H1 (cell line): Measurements from ENCODE around the gene PFDN6. TPM values are rescaled to one million over a fixed set of nuclear protein-coding genes. Genes with fewer than 3 reads are reported as not detected.
A peak's percentile ranks its signal among the peaks of the same experiment; 100 is the strongest.

ENCODE experiments used
- CTCF ChIA-PET: fragments of 300-600 bp; sonication (Branson Sonifier 250); formaldehyde crosslinking; loops from one replicate; lab custom pipeline; 2021; ENCODE audit not compliant: partially characterized antibody; lab: Charles Lee
- POLR2A ChIA-PET: fragments of 300-600 bp; sonication (Branson Sonifier 250); formaldehyde crosslinking; loops from one replicate; lab custom pipeline; 2021; ENCODE audit warnings: inconsistent platforms; ENCODE audit not compliant: partially characterized antibody; lab: Charles Lee
- DNase-seq, 2 experiments: peaks; one replicate each; pipeline versions ENCODE4 v3.0.0 to v3.0.0-alpha.2; 2010 to 2022; ENCODE audit warnings: low spot score in 2 of 2, low read depth in 1 of 2, mixed read lengths in 1 of 2
- FAIRE-seq: peaks from 2 replicates; lab custom pipeline; 2011; peaks lifted over from hg19 to GRCh38; lab: Jason Lieb, UNC
- H2AFZ ChIP-seq: 2 replicates; pipeline ENCODE4 v1.8.1; 2012; ENCODE audit warnings: low read length, inconsistent platforms
- H2AK5ac ChIP-seq: 2 replicates; pipeline ENCODE4 v1.6.1; 2013; ENCODE audit warnings: low read depth, low read length
- H2BK120ac ChIP-seq: replicated peaks from 2 replicates; pipeline ENCODE3; 2013; ENCODE audit warnings: low read depth, low read length, inconsistent platforms
- H2BK12ac ChIP-seq: 2 replicates; pipeline ENCODE4 v1.6.1; 2013; ENCODE audit warnings: low read depth, low read length
- H2BK15ac ChIP-seq: 2 replicates; pipeline ENCODE4 v1.6.1; 2013; ENCODE audit warnings: low read length
- H2BK20ac ChIP-seq: 2 replicates; pipeline ENCODE4 v1.6.1; 2013; ENCODE audit warnings: low read length
- H2BK5ac ChIP-seq: 2 replicates; pipeline ENCODE4 v1.6.1; 2013; ENCODE audit warnings: low read depth, low read length
- H3K14ac ChIP-seq: 2 replicates; pipeline ENCODE4 v1.6.1; 2013; ENCODE audit warnings: inconsistent platforms; ENCODE audit not compliant: insufficient read length
- H3K18ac ChIP-seq: 2 replicates; pipeline ENCODE4 v1.6.1; 2013; ENCODE audit warnings: low read length; ENCODE audit errors: extremely low read depth
- H3K23ac ChIP-seq: 2 replicates; pipeline ENCODE4 v1.6.1; 2013; ENCODE audit warnings: inconsistent platforms; ENCODE audit not compliant: insufficient read length
- H3K23me2 ChIP-seq: 2 replicates; pipeline ENCODE4 v1.6.1; 2013; ENCODE audit warnings: low read depth, low read length
- H3K27ac ChIP-seq: 2 replicates; pipeline ENCODE4 v1.6.1; 2011; ENCODE audit warnings: low read depth, low read length, inconsistent platforms
- H3K27me3 ChIP-seq, 4 experiments: replicated peaks in 1 of 4; 1 replicate in 1 of 4; 2 replicates in 3 of 4; pipeline versions ENCODE4 v1.6.1 to v1.8.1; 2011 to 2013; ENCODE audit warnings: low read length in 3 of 4, mild to moderate bottlenecking in 3 of 4, inconsistent platforms in 2 of 4, mixed read lengths in 2 of 4, moderate library complexity in 1 of 4; ENCODE audit not compliant: control insufficient read depth in 3 of 4, insufficient read depth in 3 of 4; ENCODE audit errors: extremely low read depth in 1 of 4
- H3K36me3 ChIP-seq, 4 experiments: 2 replicates each; pipeline versions ENCODE4 v1.6.1 to v1.8.1; 2011 to 2013; ENCODE audit warnings: mild to moderate bottlenecking in 4 of 4, low read length in 3 of 4, moderate library complexity in 2 of 4, control low read depth in 1 of 4, inconsistent platforms in 1 of 4; ENCODE audit not compliant: insufficient read depth in 4 of 4, control insufficient read depth in 2 of 4
- H3K4ac ChIP-seq: replicated peaks from 2 replicates; pipeline ENCODE3; 2013; ENCODE audit warnings: low read length, low read depth, mixed read lengths, inconsistent platforms; ENCODE audit not compliant: insufficient read length
- H3K4me1 ChIP-seq, 4 experiments: replicated peaks in 1 of 4; 1 replicate in 1 of 4; 2 replicates in 3 of 4; pipeline versions ENCODE4 v1.6.1 to v1.8.1; 2011 to 2013; ENCODE audit warnings: low read length in 3 of 4, inconsistent platforms in 2 of 4, mixed read lengths in 1 of 4; ENCODE audit not compliant: insufficient read depth in 4 of 4, control insufficient read depth in 3 of 4
- H3K4me2 ChIP-seq, 2 experiments: 2 replicates each; pipeline versions ENCODE4 v1.6.1 to v1.8.1; 2011 to 2013; ENCODE audit warnings: low read depth in 2 of 2, low read length in 2 of 2, control low read depth in 1 of 2, inconsistent platforms in 1 of 2, mild to moderate bottlenecking in 1 of 2; ENCODE audit not compliant: insufficient read depth in 1 of 2
- H3K4me3 ChIP-seq, 4 experiments: fragments of 200-600, 300-600 bp in 1 of 4; sonication (generic), shearing (Covaris generic), sonication (Bioruptor Twin) in 1 of 4; 2 replicates each; pipeline versions ENCODE4 v1.5.1 to v1.8.1; 2011 to 2016; ENCODE audit warnings: low read length in 4 of 4, low read depth in 3 of 4, control low read depth in 2 of 4, inconsistent platforms in 2 of 4, mild to moderate bottlenecking in 2 of 4, mixed read lengths in 1 of 4, moderate library complexity in 1 of 4; ENCODE audit not compliant: insufficient read depth in 2 of 4; ENCODE audit errors: extremely low read depth in 1 of 4
- H3K56ac ChIP-seq: replicated peaks from 2 replicates; pipeline ENCODE3; 2013; ENCODE audit warnings: low read depth, mild to moderate bottlenecking, mixed read lengths, low read length, inconsistent platforms; ENCODE audit not compliant: insufficient read length
- H3K79me1 ChIP-seq: 2 replicates; pipeline ENCODE4 v1.6.1; 2013; ENCODE audit warnings: low read depth, low read length, control low read depth
- H3K79me2 ChIP-seq, 2 experiments: 2 replicates each; pipeline versions ENCODE4 v1.6.1 to v1.8.1; 2012 to 2013; ENCODE audit warnings: low read length in 2 of 2, mild to moderate bottlenecking in 2 of 2, inconsistent platforms in 1 of 2; ENCODE audit not compliant: insufficient read depth in 2 of 2, control insufficient read depth in 1 of 2
- H3K9ac ChIP-seq, 4 experiments: replicated peaks in 1 of 4; 1 replicate in 1 of 4; 2 replicates in 3 of 4; pipeline versions ENCODE4 v1.6.1 to v1.8.1; 2011 to 2013; ENCODE audit warnings: low read depth in 3 of 4, low read length in 3 of 4, control low read depth in 2 of 4, mild to moderate bottlenecking in 2 of 4, moderate library complexity in 2 of 4, inconsistent platforms in 1 of 4; ENCODE audit errors: extremely low read depth in 1 of 4
- H3K9me3 ChIP-seq, 2 experiments: 2 replicates each; pipeline versions ENCODE4 v1.6.1 to v1.8.1; 2012 to 2013; ENCODE audit warnings: mild to moderate bottlenecking in 2 of 2, moderate library complexity in 2 of 2, control low read depth in 1 of 2, inconsistent platforms in 1 of 2, low read depth in 1 of 2, low read length in 1 of 2, mixed read lengths in 1 of 2; ENCODE audit not compliant: insufficient read depth in 2 of 2
- H4K20me1 ChIP-seq, 2 experiments: replicated peaks in 1 of 2; 2 replicates each; pipeline versions ENCODE3 to v1.8.1; 2011 to 2013; ENCODE audit warnings: inconsistent platforms in 2 of 2, low read length in 2 of 2, mild to moderate bottlenecking in 1 of 2; ENCODE audit not compliant: insufficient read depth in 2 of 2, control insufficient read depth in 1 of 2
- H4K5ac ChIP-seq: 2 replicates; pipeline ENCODE4 v1.6.1; 2013; ENCODE audit warnings: low read length, low read depth, mixed read lengths, inconsistent platforms; ENCODE audit not compliant: insufficient read length
- H4K8ac ChIP-seq: 2 replicates; pipeline ENCODE4 v1.8.0; 2013; ENCODE audit warnings: mild to moderate bottlenecking, moderate library complexity, low read length, inconsistent platforms; ENCODE audit not compliant: insufficient read depth; ENCODE audit errors: extremely low read depth
- H4K91ac ChIP-seq: replicated peaks from 2 replicates; pipeline ENCODE3; 2013; ENCODE audit warnings: low read length, mixed read lengths, inconsistent platforms; ENCODE audit not compliant: insufficient read length
- ATF2 ChIP-seq: IDR thresholded peaks from 2 replicates; pipeline ENCODE4 v1.6.1; 2012; ENCODE audit warnings: low read length, inconsistent platforms
- GABPA ChIP-seq: IDR thresholded peaks from 2 replicates; pipeline ENCODE4 v1.6.1; 2011; ENCODE audit warnings: mild to moderate bottlenecking, low read length, moderate library complexity, borderline replicate concordance; ENCODE audit not compliant: insufficient read depth
- MAFK ChIP-seq: IDR thresholded peaks from 2 replicates; pipeline ENCODE4 v1.6.1; 2012; ENCODE audit warnings: low read depth, mild to moderate bottlenecking, improper control_type of control experiment, low read length
- RBBP5 ChIP-seq: IDR thresholded peaks from 2 replicates; pipeline ENCODE4 v1.7.1; 2012; ENCODE audit warnings: low read depth, mild to moderate bottlenecking, inconsistent platforms, low read length, moderate library complexity, borderline replicate concordance
- RFX5 ChIP-seq: IDR thresholded peaks from 2 replicates; pipeline ENCODE4 v1.6.1; 2011; ENCODE audit warnings: low read depth, low read length, improper control_type of control experiment, borderline replicate concordance
- RNF2 ChIP-seq: fragments of 200-900, 300-1000 bp; sonication (generic); IDR thresholded peaks from 2 replicates; pipeline ENCODE4 v1.7.1; 2016; ENCODE audit warnings: borderline replicate concordance, low read depth, mild to moderate bottlenecking, antibody characterized with exemption, low read length; ENCODE audit not compliant: poor library complexity, severe bottlenecking; ENCODE audit errors: missing control alignments
- SIX5 ChIP-seq: IDR thresholded peaks from 2 replicates; pipeline ENCODE4 v1.6.1; 2011; ENCODE audit warnings: mild to moderate bottlenecking, low read depth, low read length
- TEAD4 ChIP-seq: IDR thresholded peaks from 2 replicates; pipeline ENCODE4 v1.6.1; 2012; ENCODE audit warnings: low read depth, low read length, inconsistent platforms, mixed read lengths
- WGBS, 2 experiments: shearing (Covaris generic) in 1 of 2; methylation state at CpG; one replicate each; pipeline versions ENCODE4 v1.1.6 to v1.1.7; 2013 to 2015; ENCODE audit warnings: low lambda C conversion rate in 2 of 2, mixed read lengths in 2 of 2, inconsistent platforms in 1 of 2, low coverage in 1 of 2, missing lambda C conversion rate in 1 of 2; ENCODE audit not compliant: insufficient replicate concordance in 2 of 2, insufficient coverage in 1 of 2, insufficient read length in 1 of 2; ENCODE audit errors: extremely low coverage in 1 of 2, missing lambda C conversion rate in 1 of 2; 5-methylcytosine and 5-hydroxymethylcytosine counted together
- polyA plus RNA-seq, 7 experiments: library from polyadenylated mRNA; depleted of rRNA in 3 of 7; stranded (reverse) in 5 of 7; unstranded in 2 of 7; fragments of >200 nt in 5 of 7; fragments of 200-250 nt in 2 of 7; gene quantifications; 1 replicate in 5 of 7; 2 replicates in 1 of 7; 4 replicates in 1 of 7; pipeline versions ENCODE4 v1.2.1 to v1.2.3, GENCODE V29; 2011 to 2013; ENCODE audit warnings: missing spikeins in 2 of 7, mixed read lengths in 2 of 7
- total RNA-seq: library from RNA; stranded (reverse); fragmentation: NEBNext Ultra II Directional; extraction: Animal tissue kit (Norgen Biotek cat#: 25700); gene quantifications from 2 replicates; pipeline ENCODE4 v1.2.1, GENCODE V29; 2021

The PFDN6 gene
- total and polyA plus RNA-seq, 2 of the 8 experiments (the other 6 are each of a cell fraction or from before 2014, with no cell fraction given), result 32.0 to 95.7 TPM

DNA sequence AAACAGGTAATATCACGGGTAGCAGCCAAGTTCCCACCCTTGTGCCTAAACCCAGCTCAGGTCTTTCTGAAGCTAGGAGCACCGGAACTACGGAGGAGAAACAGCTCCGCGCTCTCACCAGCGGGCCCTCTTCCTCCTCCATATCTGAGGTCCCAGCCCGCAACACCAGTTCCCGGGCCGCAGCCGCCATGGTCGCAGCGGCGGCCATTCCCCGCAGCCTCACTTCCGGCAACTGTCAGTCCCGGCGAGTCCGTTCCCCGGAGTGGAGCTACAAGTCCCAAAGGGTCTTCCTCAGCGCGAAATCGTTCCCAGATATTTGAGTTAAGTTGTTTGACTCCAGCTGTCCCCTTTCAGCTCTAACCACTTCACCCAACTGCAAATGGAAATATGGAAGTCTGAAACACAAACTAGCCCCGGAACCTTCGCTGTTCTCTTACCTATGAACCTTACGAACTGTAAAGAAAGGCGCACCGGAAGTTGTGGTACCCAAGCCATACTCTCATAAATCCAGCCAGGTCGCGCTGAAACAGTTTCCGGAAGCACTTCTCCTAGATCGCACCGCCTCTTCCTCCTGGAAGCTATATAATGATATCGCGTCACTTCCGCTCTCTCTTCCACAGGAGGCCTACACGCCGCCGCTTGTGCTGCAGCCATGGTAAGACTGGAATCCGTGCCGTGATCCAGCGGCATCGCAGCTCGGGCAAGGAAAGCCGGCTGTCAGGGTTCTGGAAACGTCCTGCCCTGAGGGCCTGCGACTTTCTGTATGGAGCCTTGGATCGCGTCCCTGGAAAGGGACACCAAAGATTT, 17.7 kb upstream of the PFDN6 start, which contains the start of the genes RPS18 and VPS52:
Gene RPS18, plus strand, starts transcription at position 608 of the 807 bp plus-strand sequence. Its CDS starts 45 bp downstream, at position 653.
Gene VPS52, minus strand, starts transcription at position 409 of the 807 bp plus-strand sequence. Its CDS starts 201 bp downstream, at position 208.
- H3K18ac ChIP-seq, result peak within 1 kb of the TSS; percentile 82
- 1% methylated on average over 48 of the region's 48 CpGs; no CpG with 5 or more reads in 1 of the 2 experiments for WGBS, 2 experiments
- H2AK5ac ChIP-seq, result peak within 1 kb of the TSS; percentile 30; the same call in 1 of the 2 replicates
- H3K56ac ChIP-seq, result peak within 1 kb of the TSS; percentile 87
- FAIRE-seq, result peak; percentile 84
- H2BK20ac ChIP-seq, result no peak within 1 kb of the TSS
- H3K4me1 ChIP-seq, result peaks cover 0 to 22% (median 8%) of the 10 kb centered on the region in 4 experiments; a peak in 6 of 7 replicates
- H2AFZ ChIP-seq, result peak within 1 kb of the TSS; percentile 99
- H3K4ac ChIP-seq, result peak within 1 kb of the TSS; percentile 47
- peak within 1 kb of the TSS; percentile 92 to 99 (median 96) for H3K9ac ChIP-seq
- peak within 1 kb of the TSS; percentile 98 for H3K27ac ChIP-seq
- H4K20me1 ChIP-seq, result peaks cover 9 to 16% of the 10 kb centered on the region in 2 experiments
- no peaks in the 10 kb centered on the region for H3K9me3 ChIP-seq
- peak within 1 kb of the TSS; percentile 81 to 100 (median 100) for H3K4me3 ChIP-seq
- H2BK12ac ChIP-seq, result no peak within 1 kb of the TSS; the same call in 1 of the 2 replicates
- H2BK15ac ChIP-seq, result no peak within 1 kb of the TSS
- no peaks in the 10 kb centered on the region for H3K27me3 ChIP-seq
- H3K4me2 ChIP-seq, result peak within 1 kb of the TSS; percentile 86 to 96
- peak within 1 kb of the TSS; percentile 49 for H4K91ac ChIP-seq
- H3K79me2 ChIP-seq, result peaks cover 26 to 43% of the 10 kb centered on the region in 2 experiments
- peak within 1 kb of the TSS; percentile 93 for H2BK5ac ChIP-seq
- H3K23ac ChIP-seq, result no peak within 1 kb of the TSS
- H4K5ac ChIP-seq, result peak within 1 kb of the TSS; percentile 82
- H2BK120ac ChIP-seq, result peak within 1 kb of the TSS; percentile 52
- POLR2A ChIA-PET, result interaction anchor here (0.6 to 5.4 kb wide), 42 partner anchors 8 to 378 kb away, joined by 3 to 88 read pairs (median 6); partner anchors contain the start of genes BRD2, CUTA, HSD17B8 and PFDN6
- H3K36me3 ChIP-seq, result peaks cover 25 to 60% (median 50%) of the 10 kb centered on the region in 4 experiments; a peak in 7 of 8 replicates
- H4K8ac ChIP-seq, result peak within 1 kb of the TSS; percentile 99
- H3K14ac ChIP-seq, result no peak within 1 kb of the TSS
- peaks cover 15% of the 10 kb centered on the region for H3K23me2 ChIP-seq
- CTCF ChIA-PET, result interaction anchor here (0.6 to 4.3 kb wide), 8 partner anchors 9 to 113 kb away, joined by 3 to 15 read pairs (median 4); partner anchors contain the start of gene RGL2
- peak; percentile 88 for DNase-seq
- H3K79me1 ChIP-seq, result peaks cover 6% of the 10 kb centered on the region; the same call in 1 of the 2 replicates
- no peak for TF ChIP-seq RFX5
- no peak for TF ChIP-seq MAFK
- no peak; the same call in 1 of the 2 replicates for TF ChIP-seq RBBP5
- no peak for TF ChIP-seq TEAD4
- 0 out of 2 replicates have a peak, but pooled peaks have one; percentile 18 for TF ChIP-seq SIX5
- TF ChIP-seq GABPA, result peak; percentile 93
- TF ChIP-seq RNF2, result no peak
- peak; percentile 71; the same call in 1 of the 2 replicates for TF ChIP-seq ATF2
